HT-29 (cell line): ENCODE results near the gene DALRD3. TPM values are rescaled to one million over a fixed set of nuclear protein-coding genes. Genes with fewer than 3 reads are reported as not detected.
"Not testable (repeated sequence)": the region's sequence is repeated elsewhere in the genome, so short reads cannot be mapped to it uniquely, and the experiment has no call there.

Experiments used
- DNase-seq: peaks from one replicate; pipeline ENCODE4 v3.0.0-alpha.2; 2015; ENCODE audit warnings: low spot score
- total RNA-seq: library from RNA; depleted of rRNA; stranded (reverse); fragments of >200 nt; shearing (Covaris generic); gene quantifications from 2 replicates; pipeline ENCODE4 v1.2.3, GENCODE V29; 2014

Gene DALRD3
- total RNA-seq, 1 experiment from 2014 or later = 45.4 TPM

GRCh38 chr3:49021813-49022687 is 3.7 kb upstream of the DALRD3 start, which contains the start of gene NDUFAF3:
Gene NDUFAF3 (plus strand): TSS chr3:49022121. CDS start chr3:49022145, 24 bp downstream.
- DNase-seq = peak; percentile 90

GRCh38 chr3:49021213-49021812 is 2.9 kb upstream of the DALRD3 start:
- DNase-seq = peak; percentile 97

GRCh38 chr3:49020330-49021212 is 2.2 kb upstream of the DALRD3 start:
- peak; percentile 31 for DNase-seq

GRCh38 chr3:49019941-49020329 is 1.6 kb upstream of the DALRD3 start:
- peak; percentile 30 for DNase-seq

- no peak for DNase-seq
These were observed 277 bp upstream of the DALRD3 start for GRCh38 chr3:49018707-49019006.

- no peak for DNase-seq
These were observed 980 bp downstream of the DALRD3 start for GRCh38 chr3:49017229-49017970.

GRCh38 chr3:49016414-49017228 is 1.8 kb downstream of the DALRD3 start:
- no peak for DNase-seq

GRCh38 chr3:49015765-49016164 is 2.6 kb downstream of the DALRD3 start:
- no peak for DNase-seq

GRCh38 chr3:49015072-49015471 is 3.3 kb downstream of the DALRD3 start:
- DNase-seq = no peak

- DNase-seq = peak; percentile 60
These were observed 4.4 kb downstream of the DALRD3 start for GRCh38 chr3:49013738-49014660.

GRCh38 chr3:49013113-49013737 is 5.2 kb downstream of the DALRD3 start:
- no peak for DNase-seq

GRCh38 chr3:49012441-49013017 is 5.9 kb downstream of the DALRD3 start:
- no peak for DNase-seq

- no peak for DNase-seq
These were observed 9.0 kb downstream of the DALRD3 start for GRCh38 chr3:49009396-49009795.

GRCh38 chr3:49008627-49009026 is 9.8 kb downstream of the DALRD3 start:
- not testable (repeated sequence) for DNase-seq

- peak; percentile 72 for DNase-seq
These were observed 10.4 kb downstream of the DALRD3 start for GRCh38 chr3:49007771-49008528.

GRCh38 chr3:49007068-49007770 is 11.2 kb downstream of the DALRD3 start, which contains the start of gene WDR6:
Gene WDR6 (plus strand): TSS chr3:49007391. CDS start chr3:49007432, 41 bp downstream.
- DNase-seq = peak; percentile 93
